Measurements from ENCODE around the gene HMOX1.
"Not testable (repeated sequence)": the region's sequence is repeated elsewhere in the genome, so short reads cannot be mapped to it uniquely, and the experiment has no call there.

HMOX1 gene

DNA sequence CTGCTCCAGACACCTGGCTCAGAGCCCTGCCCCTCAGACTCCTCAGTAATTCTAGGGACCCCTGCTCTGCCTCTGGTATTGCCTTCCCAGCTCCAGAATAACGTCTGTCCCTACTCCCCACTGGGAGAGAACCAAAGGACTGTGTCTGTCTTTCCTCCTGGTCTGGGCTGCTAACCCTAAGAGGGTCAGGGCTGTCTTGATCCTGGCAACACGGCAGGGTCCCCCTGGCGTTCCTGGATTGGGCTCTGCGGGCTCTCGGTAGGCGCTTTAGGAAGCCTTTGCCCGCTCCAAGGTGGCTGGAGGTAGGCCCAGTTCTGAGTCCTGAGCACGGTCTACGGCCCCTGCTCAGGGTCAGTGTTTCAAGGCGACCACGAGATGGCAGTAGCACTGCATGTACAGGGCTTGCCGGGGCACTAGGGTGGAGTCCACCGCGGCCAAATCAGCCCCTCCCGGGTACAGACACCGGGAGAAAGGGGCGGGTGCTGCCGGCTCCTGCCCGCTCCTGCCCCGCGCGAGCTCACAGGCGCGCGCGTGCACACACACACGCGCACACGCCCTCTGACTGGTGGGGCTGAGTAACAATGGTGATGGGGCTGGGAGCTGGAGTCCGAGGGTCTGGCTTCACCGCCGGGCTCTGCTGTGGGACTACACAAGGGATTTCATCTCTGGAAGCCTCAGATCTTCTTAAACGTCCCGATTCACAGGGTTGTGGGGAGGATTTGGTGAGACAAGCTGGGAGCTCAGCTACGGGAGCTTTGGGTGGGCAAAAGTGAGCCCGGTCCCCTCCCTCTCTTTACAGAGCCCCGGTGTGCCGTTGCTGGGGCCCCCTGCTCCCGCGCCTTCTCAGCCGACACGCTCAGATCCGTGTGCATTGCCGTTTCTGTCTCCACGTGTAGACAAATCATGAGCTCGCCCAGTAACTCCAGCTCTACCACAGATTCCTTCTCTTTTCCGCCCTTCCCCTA lies 30.1 kb upstream of the HMOX1 start:
- peak; percentile 94 for DNase-seq (ENCODE audit: low spot score)

DNA sequence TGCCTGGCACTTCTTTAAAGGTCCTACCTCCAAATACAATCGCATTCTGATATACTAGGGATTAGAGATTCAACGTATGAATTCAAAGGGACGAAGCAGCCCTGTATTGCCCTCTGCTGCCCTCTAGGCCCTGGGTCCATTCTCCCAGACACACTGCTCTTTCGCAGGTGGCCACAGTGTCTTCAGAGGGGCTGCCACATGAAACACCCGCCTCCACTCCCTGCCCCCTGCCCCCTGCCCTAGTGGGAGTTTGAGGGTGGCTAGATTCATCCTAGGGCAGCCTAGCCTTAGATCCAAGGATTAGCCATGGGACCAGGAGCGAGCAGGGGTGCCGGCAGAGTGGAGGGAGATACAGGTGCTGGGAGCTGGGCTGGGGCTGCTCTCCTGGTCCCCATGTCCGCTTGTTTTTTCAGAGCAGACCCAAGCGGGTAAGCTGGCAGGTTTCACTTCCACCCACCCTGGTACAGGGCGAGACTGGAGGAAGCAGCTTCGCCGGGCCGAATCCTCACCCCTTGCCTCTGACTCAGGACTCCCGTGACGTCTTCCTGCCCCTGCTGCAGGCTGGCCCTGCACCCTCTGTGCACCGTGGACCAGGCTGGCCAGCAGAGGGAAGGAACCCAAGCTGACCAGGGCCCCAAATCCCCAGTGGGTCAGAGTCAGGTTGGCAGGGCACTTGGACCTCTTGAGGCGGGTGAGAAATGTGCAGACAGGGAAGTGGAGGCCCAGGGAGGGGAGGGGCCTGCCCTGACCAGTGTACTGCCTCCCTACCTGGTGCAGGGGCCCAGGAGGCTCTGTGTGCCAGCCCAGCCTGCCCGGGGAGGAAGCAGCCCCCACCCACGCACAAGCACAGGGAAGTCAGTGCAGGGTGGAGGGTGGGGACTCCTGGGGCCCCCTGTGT lies 28.4 kb upstream of the HMOX1 start:
- peak; percentile 84 for DNase-seq (ENCODE audit: low spot score)

- peak; percentile 53 for DNase-seq (ENCODE audit: low spot score)
Measured at GRCh38 chr22:35353318-35353717, 27.6 kb upstream of the HMOX1 start.

GRCh38 chr22:35354068-35354467 lies 26.8 kb upstream of the HMOX1 start:
- DNase-seq (ENCODE audit: low spot score), result no peak

DNA sequence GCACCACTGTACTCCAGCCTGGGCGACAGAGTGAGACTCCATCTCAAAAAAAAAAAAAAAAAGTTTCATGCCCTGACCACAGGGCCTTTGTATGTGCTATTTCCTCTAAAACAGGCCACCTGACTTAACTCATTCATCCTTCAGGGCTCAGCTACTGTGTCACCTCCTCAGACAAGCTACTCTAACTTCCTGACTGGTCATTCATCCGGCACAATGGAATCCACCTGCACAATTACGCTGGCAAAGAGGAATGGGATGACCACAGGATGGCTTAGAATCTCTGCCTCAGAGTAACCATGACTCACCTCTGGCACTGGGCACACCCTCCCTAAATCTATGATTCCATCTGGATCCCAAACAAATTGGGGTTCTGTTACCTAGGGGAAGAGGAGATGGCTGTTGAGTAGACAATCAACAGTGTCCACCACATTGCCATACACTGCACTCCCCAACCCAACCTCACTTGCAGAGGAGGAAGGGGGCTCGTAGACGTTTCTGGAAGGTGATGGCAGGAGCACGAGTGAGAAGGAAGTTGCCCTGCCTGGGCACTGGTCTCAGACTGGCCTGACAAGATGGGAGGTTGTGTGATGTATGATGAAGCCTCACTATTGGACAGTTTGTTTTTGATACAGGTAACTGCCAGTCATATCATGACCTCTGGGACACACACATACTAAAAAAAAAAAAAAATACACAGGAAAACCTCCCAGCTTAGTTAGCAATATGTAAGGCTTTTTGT lies 22.8 kb upstream of the HMOX1 start:
- no peak for DNase-seq (ENCODE audit: low spot score)

- DNase-seq (ENCODE audit: low spot score), result no peak
Measured at GRCh38 chr22:35359380-35360065, 21.4 kb upstream of the HMOX1 start.

- no peak for DNase-seq (ENCODE audit: low spot score)
Measured at GRCh38 chr22:35361001-35361558, 19.8 kb upstream of the HMOX1 start.

DNA sequence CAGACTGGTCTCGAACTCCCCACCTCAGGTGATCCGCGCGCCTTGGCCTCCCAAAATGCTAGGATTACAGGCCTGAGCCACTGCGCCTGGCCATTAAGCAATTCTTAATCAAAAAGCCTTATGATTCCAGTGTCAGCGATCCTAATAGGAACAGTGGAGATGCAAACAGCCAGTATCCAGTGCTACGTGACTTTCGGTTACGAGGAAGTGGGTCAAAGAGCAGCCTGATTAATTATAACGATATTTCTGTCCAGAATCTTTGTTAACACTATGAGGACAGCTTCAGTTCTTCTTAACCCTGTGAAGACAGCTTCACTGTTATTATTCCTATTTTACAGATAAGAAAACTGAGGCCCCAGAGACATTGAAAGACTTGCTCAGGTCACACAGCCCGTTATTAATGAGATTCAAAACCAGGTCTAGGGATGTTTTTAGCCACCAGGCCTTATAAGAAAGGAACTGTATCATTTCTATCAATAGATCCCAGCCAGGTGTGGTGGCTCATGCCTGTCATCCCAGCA lies 17.3 kb upstream of the HMOX1 start:
- no peak for DNase-seq (ENCODE audit: low spot score)

DNA sequence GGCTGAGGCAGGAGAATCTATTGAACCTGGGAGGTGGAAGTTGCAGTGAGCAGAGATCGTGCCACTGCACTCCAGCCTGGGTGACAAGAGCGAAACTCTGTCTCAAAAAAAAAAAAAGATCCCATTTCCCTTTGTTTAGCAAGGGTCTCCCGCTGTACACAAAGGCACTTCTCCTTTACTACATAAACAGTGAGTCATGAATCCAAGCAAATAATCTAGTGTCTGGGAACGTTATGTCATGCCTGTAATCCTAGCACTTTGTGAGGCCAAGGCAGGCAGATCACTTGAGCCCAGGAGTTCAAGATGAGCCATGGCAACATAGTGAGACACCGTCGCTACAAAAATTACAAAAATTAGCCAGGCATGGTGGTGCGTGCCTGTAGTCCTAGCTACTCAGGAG lies 16.7 kb upstream of the HMOX1 start:
- DNase-seq (ENCODE audit: low spot score), result not testable (repeated sequence)

GRCh38 chr22:35367331-35367886 lies 13.5 kb upstream of the HMOX1 start:
- no peak for DNase-seq (ENCODE audit: low spot score)

- no peak for DNase-seq (ENCODE audit: low spot score)
Measured at GRCh38 chr22:35368386-35368785, 12.5 kb upstream of the HMOX1 start.

DNA sequence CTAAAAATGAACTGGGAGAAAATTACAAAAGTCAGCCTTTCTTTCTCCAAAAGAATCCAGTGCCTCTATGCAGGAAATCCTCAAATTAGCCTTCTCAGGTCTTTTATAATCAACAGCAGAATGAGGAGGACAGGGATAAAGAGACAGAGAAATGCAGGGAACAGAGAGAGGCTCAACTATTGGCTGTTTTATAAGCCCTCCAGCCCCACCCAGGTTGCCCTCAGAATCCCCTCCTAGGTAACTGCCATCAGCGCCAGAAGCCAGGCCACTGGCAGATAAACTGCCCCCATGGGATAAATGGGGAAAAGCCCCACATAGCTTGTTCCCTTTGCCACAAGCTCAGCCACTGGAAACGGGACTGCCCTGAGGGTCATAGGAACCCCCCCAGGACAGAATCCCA lies 10.9 kb upstream of the HMOX1 start:
- no peak for DNase-seq (ENCODE audit: low spot score)

GRCh38 chr22:35373781-35374180 lies 7.1 kb upstream of the HMOX1 start:
- DNase-seq (ENCODE audit: low spot score), result no peak

- DNase-seq (ENCODE audit: low spot score), result no peak
Measured at GRCh38 chr22:35375031-35375430, 5.9 kb upstream of the HMOX1 start.

GRCh38 chr22:35375526-35375925 lies 5.4 kb upstream of the HMOX1 start:
- DNase-seq (ENCODE audit: low spot score), result no peak

- peak; percentile 90 for DNase-seq (ENCODE audit: low spot score)
Measured at GRCh38 chr22:35376728-35377472, 4.0 kb upstream of the HMOX1 start.

DNA sequence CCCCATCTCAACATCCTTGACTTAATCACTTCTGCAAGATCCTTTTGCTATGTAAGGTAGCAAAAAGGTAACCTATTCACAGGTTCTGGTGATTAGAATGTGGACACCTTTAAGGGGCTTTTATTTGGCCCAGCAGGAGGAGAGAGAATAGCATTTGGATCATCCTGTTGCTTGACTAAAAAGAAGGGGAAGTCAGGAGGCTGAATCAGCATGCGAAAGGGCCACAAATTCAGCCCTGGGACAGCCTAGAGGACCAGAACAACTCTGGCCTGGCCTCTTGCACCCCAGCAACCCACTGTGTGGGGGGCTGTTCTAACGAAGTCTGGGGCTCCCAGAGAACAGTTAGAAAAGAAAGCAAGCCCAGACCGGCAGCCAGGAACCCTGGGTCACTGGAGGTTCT lies 3.2 kb upstream of the HMOX1 start:
- DNase-seq (ENCODE audit: low spot score), result peak; percentile 41

DNA sequence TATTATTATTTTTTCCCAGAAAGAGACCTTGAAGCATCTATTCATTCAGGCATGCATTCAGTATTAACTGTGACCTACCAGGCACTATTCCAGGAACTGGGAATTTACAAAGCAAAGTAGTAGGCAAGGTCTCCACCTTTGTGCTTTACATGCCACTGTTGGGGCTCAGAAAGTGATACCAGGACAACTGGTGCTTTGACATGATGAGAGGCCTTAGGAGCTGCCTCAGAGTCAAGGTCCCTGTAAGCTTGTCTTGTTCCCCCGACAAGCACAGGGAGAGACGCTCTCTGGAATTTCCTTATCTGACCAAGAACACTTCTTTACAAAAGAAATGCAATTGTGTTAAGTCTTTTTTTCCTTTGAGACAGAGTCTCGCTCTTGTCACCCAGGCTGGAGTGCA lies 2.3 kb upstream of the HMOX1 start:
- DNase-seq (ENCODE audit: low spot score), result no peak

DNA sequence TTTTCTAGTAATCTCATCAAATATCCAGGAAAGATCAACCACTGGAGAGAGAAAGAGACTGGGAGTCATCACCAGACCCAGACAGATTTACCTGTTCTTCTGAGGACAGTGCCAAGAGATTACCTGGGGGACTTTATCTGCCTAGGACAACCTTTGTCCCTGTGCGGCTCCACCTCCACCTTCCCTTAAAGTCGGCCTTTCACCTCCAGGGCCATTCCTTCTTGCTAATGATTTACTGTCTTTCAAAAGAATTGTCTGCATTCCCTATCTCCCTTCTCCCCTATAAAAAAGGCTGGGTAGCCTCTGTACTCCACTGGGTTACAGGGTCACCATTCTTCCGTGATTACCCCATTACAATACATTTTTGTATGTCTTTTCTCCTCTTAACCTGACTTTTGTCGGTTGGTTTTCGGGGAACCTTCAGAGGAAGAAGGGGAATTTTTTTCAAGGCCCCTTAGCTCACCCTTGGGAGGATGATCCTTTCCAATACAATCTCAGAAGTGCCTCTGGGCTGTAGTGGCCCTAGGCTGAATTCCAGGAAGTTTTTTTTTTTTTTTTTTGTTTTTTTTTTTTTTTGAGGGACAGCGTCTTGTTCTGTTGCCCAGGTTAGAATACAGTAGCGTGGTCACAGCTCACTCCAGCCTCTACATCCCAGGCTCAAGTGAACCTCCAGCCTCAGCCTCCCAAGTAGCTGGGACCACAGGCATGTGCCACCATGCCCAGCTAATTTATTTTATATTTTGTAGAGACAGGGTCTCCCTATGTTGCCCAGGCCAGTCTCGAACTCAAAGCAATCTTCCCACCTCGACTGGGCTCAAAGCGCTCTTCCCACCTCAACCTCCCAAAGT lies 1.5 kb upstream of the HMOX1 start:
- no peak for DNase-seq (ENCODE audit: low spot score)

Measured in Ammon's horn (tissue), 1 donor.